WERI-Rb-1 (cell line): ENCODE results near the gene SPINT4.

ENCODE experiments used
- DNase-seq: peaks from one replicate; pipeline ENCODE4 v3.0.0-alpha.2; 2020
- H3K27ac ChIP-seq: fragments of 250-450 bp; sonication (Bioruptor Pico); 2 replicates; pipeline ENCODE4 v1.5.1; 2020; ENCODE audit warnings: mild to moderate bottlenecking, moderate library complexity
- H3K27me3 ChIP-seq: fragments of 250-450 bp; sonication (Bioruptor Pico); 2 replicates; pipeline ENCODE4 v1.5.1; 2021; ENCODE audit warnings: mild to moderate bottlenecking, low read depth, moderate library complexity; ENCODE audit not compliant: insufficient read depth, severe bottlenecking
- H3K36me3 ChIP-seq: fragments of 250-450 bp; sonication (Bioruptor Pico); 2 replicates; pipeline ENCODE4 v1.5.1; 2020; ENCODE audit warnings: mild to moderate bottlenecking, moderate library complexity
- H3K4me3 ChIP-seq: 2 replicates; pipeline ENCODE4 v1.5.1; 2011; ENCODE audit warnings: low read depth, mild to moderate bottlenecking, control low read depth, low read length
- H3K9me3 ChIP-seq: fragments of 250-450 bp; sonication (Bioruptor Pico); 2 replicates; pipeline ENCODE4 v1.5.1; 2021; ENCODE audit warnings: mild to moderate bottlenecking, moderate library complexity; ENCODE audit not compliant: severe bottlenecking
- CTCF ChIP-seq: IDR thresholded peaks from 2 replicates; pipeline ENCODE4 v1.5.1; 2011; ENCODE audit warnings: low read depth, mild to moderate bottlenecking, control low read depth, inconsistent platforms, low read length

Gene SPINT4

GRCh38 chr20:45768479-45768878, 46.3 kb downstream of the SPINT4 start:
- no peak for DNase-seq
- H3K27ac ChIP-seq = no peak overlapping the region
- TF ChIP-seq CTCF = no peak
- H3K27me3 ChIP-seq = peaks cover 3% of the 10 kb centered on the region
- H3K36me3 ChIP-seq = no peaks in the 10 kb centered on the region
- no peaks in the 10 kb centered on the region for H3K9me3 ChIP-seq
- no peak overlapping the region for H3K4me3 ChIP-seq

DNA sequence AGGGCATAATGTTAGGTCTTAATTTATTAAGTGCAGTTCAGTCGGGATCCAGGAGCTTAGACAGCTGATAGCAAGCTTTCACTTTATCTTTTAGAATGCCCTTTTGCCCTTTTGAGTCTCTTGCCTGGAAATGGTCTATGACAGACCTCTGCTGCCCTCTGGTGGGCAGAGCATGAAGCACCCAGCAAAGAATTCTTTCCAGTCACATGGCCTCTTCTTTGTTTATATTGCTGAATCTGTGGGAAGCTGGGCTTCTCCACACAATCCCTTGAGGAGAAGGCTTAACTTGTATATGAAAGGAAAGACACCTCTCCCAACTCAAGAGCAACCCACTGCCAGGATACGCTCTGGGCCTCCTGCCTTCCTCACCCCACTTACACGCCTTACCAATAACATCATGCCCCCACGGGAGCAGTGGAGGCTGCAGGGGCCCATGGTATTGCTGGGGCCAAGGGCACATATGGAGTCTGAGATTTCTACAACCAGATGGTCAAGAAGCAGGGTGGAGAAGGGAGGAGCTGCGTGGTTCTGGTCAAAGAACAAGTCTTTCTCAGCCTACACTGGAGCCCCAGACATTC, 49.1 kb downstream of the SPINT4 start:
- H3K9me3 ChIP-seq = no peaks in the 10 kb centered on the region
- no peaks in the 10 kb centered on the region for H3K36me3 ChIP-seq
- no peak overlapping the region for H3K4me3 ChIP-seq
- peak; percentile 78 for TF ChIP-seq CTCF
- H3K27me3 ChIP-seq = no peaks in the 10 kb centered on the region
- peak; percentile 78 for DNase-seq
- peak overlapping the region; percentile 67 for H3K27ac ChIP-seq

- Histone ChIP-seq H3K36me3 (no peaks in the 10 kb centered on the region), H3K27me3 (no peaks in the 10 kb centered on the region), H3K27ac (no peak overlapping the region), H3K4me3 (no peak overlapping the region), H3K9me3 (no peaks in the 10 kb centered on the region)
- no peak for DNase-seq
- TF ChIP-seq CTCF = no peak
These were observed 50.5 kb downstream of the SPINT4 start for GRCh38 chr20:45772693-45773092.

DNA sequence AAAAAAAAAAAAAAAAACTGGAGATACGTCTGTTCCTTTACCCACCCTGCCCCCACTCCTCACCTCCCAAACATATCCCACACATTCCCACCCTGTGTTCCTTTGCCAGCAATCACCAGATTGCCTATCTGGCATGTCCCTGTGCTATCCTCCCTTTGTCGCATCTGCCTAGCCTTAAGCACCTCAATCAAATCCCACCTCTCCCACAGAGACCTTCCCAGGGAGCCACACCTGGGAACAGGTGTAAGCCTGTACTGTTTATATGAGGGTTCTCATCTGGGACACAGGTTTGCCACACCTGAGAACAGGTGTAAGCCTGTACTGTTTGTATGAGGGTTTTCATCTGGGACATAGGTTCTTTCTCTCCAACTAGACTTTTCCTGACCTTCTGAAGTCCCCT, 52.8 kb downstream of the SPINT4 start:
- Histone ChIP-seq H3K36me3 (no peaks in the 10 kb centered on the region), H3K27me3 (no peaks in the 10 kb centered on the region), H3K4me3 (no peak overlapping the region), H3K27ac (no peak overlapping the region), H3K9me3 (no peaks in the 10 kb centered on the region)
- DNase-seq = no peak
- TF ChIP-seq CTCF = no peak

- Histone ChIP-seq H3K27ac (no peak overlapping the region), H3K36me3 (no peaks in the 10 kb centered on the region), H3K27me3 (no peaks in the 10 kb centered on the region), H3K4me3 (no peak overlapping the region), H3K9me3 (no peaks in the 10 kb centered on the region)
- no peak for TF ChIP-seq CTCF
- DNase-seq = no peak
These were observed 53.3 kb downstream of the SPINT4 start for GRCh38 chr20:45775411-45775810.
